IPS DF 19.7 (cell line): Measurements from ENCODE around the gene CCDC141.

Experiments
- DNase-seq: peaks from one replicate; pipeline ENCODE4 v3.0.0-alpha.2; 2013; ENCODE audit warnings: low read depth, low spot score

Gene CCDC141

GRCh38 chr2:178980815-178981214, 69.1 kb downstream of the CCDC141 start:
- no peak for DNase-seq

- no peak for DNase-seq
Measured at GRCh38 chr2:178978667-178979066, 71.3 kb downstream of the CCDC141 start.

GRCh38 chr2:178976351-178976750, 73.6 kb downstream of the CCDC141 start:
- no peak for DNase-seq

GRCh38 chr2:178962805-178963433, 87.0 kb downstream of the CCDC141 start:
- no peak for DNase-seq

GRCh38 chr2:178962152-178962551, 87.8 kb downstream of the CCDC141 start:
- no peak for DNase-seq

- DNase-seq = no peak
Measured at GRCh38 chr2:178954049-178954448, 95.9 kb downstream of the CCDC141 start.

- DNase-seq = no peak
Measured at GRCh38 chr2:178951266-178952006, 98.5 kb downstream of the CCDC141 start.

- no peak for DNase-seq
Measured at GRCh38 chr2:178949584-178949983, 100.4 kb downstream of the CCDC141 start.

GRCh38 chr2:178949151-178949550, 100.8 kb downstream of the CCDC141 start:
- no peak for DNase-seq

GRCh38 chr2:178947006-178947405, 102.9 kb downstream of the CCDC141 start:
- DNase-seq = no peak

GRCh38 chr2:178946494-178946893, 103.4 kb downstream of the CCDC141 start:
- DNase-seq = no peak

- no peak for DNase-seq
Measured at GRCh38 chr2:178943745-178944144, 106.2 kb downstream of the CCDC141 start.

GRCh38 chr2:178934571-178934970, 115.4 kb downstream of the CCDC141 start:
- no peak for DNase-seq

GRCh38 chr2:178933493-178933892, 116.4 kb downstream of the CCDC141 start:
- DNase-seq = no peak

- DNase-seq = no peak
Measured at GRCh38 chr2:178928077-178928476, 121.9 kb downstream of the CCDC141 start.

GRCh38 chr2:178927173-178927572, 122.8 kb downstream of the CCDC141 start:
- DNase-seq = no peak

- no peak for DNase-seq
Measured at GRCh38 chr2:178924817-178925216, 125.1 kb downstream of the CCDC141 start.

- DNase-seq = no peak
Measured at GRCh38 chr2:178923546-178923945, 126.4 kb downstream of the CCDC141 start.

- no peak for DNase-seq
Measured at GRCh38 chr2:178920916-178921513, 128.9 kb downstream of the CCDC141 start.

- no peak for DNase-seq
Measured at GRCh38 chr2:178917555-178917954, 132.4 kb downstream of the CCDC141 start.

GRCh38 chr2:178915423-178916173, 134.3 kb downstream of the CCDC141 start:
- DNase-seq = no peak

- peak; percentile 64 for DNase-seq
Measured at GRCh38 chr2:178914259-178914849, 135.6 kb downstream of the CCDC141 start.
